ENCODE data around the gene ACMSD. TPM values are rescaled to one million over a fixed set of nuclear protein-coding genes. Genes with fewer than 3 reads are reported as not detected.

The ACMSD gene
- total RNA-seq, 2 experiments from 2014 or later = not detected

GRCh38 chr2:134869946-134870736 lies 31.7 kb downstream of the ACMSD start:
- H3K79me2 ChIP-seq (ENCODE audit: insufficient read depth, low read depth, low read length) = no peaks in the 10 kb centered on the region
- H3K27ac ChIP-seq (ENCODE audit: low read depth, low read length, poor library complexity, severe bottlenecking) = no peak overlapping the region
- no peaks in the 10 kb centered on the region for H3K9me2 ChIP-seq (ENCODE audit: insufficient read depth, low read length)
- no peak overlapping the region for H2AFZ ChIP-seq (ENCODE audit: low read length)
- intact Hi-C loops (cut with micrococcal nuclease; ENCODE audit: unreplicated experiment) = no loop called here
- H3K4me3 ChIP-seq (ENCODE audit: low read depth, low read length, poor library complexity, severe bottlenecking) = no peak overlapping the region
- H3K4me2 ChIP-seq (ENCODE audit: low read length) = no peak overlapping the region
- ChIA-PET POLR2A (no interaction called here), CTCF (ENCODE audit: unreplicated experiment) (no interaction called here)
- H3K36me3 ChIP-seq (ENCODE audit: insufficient read depth, low read length) = no peaks in the 10 kb centered on the region
- H3K4me1 ChIP-seq (ENCODE audit: insufficient read depth, low read length, poor library complexity, severe bottlenecking) = no peaks in the 10 kb centered on the region
- H3K9me3 ChIP-seq (ENCODE audit: low read length) = no peaks in the 10 kb centered on the region
- no TSS peak for BruUV-seq (replicated peaks)
- TF ChIP-seq CTCF (conservative IDR thresholded peaks at IDR 0.05; ENCODE audit: low read length) = no peak
- no peak for TF ChIP-seq EZH2phosphoT487 (IDR thresholded peaks at IDR 0.05; ENCODE audit: borderline replicate concordance, low read depth, low read length)
- no peaks in the 10 kb centered on the region for H4K20me1 ChIP-seq (ENCODE audit: insufficient read depth, low read length)
- no peak for DNase-seq (ENCODE audit: low spot score)

- ChIA-PET POLR2A (no interaction called here), CTCF (ENCODE audit: unreplicated experiment) (no interaction called here)
- DNase-seq (ENCODE audit: low spot score) = no peak
- Histone ChIP-seq H4K20me1 (ENCODE audit: insufficient read depth, low read length) (no peaks in the 10 kb centered on the region), H3K4me3 (ENCODE audit: low read depth, low read length, poor library complexity, severe bottlenecking) (no peak overlapping the region), H3K36me3 (ENCODE audit: insufficient read depth, low read length) (no peaks in the 10 kb centered on the region), H3K9me2 (ENCODE audit: insufficient read depth, low read length) (no peaks in the 10 kb centered on the region), H3K9me3 (ENCODE audit: low read length) (no peaks in the 10 kb centered on the region), H3K79me2 (ENCODE audit: insufficient read depth, low read depth, low read length) (no peaks in the 10 kb centered on the region), H3K4me1 (ENCODE audit: insufficient read depth, low read length, poor library complexity, severe bottlenecking) (no peaks in the 10 kb centered on the region), H2AFZ (ENCODE audit: low read length) (no peak overlapping the region), H3K27ac (ENCODE audit: low read depth, low read length, poor library complexity, severe bottlenecking) (no peak overlapping the region), H3K4me2 (ENCODE audit: low read length) (no peak overlapping the region)
- intact Hi-C loops (cut with micrococcal nuclease; ENCODE audit: unreplicated experiment) = no loop called here
- TF ChIP-seq CTCF (conservative IDR thresholded peaks at IDR 0.05; ENCODE audit: low read length) = no peak
- no peak for TF ChIP-seq EZH2phosphoT487 (IDR thresholded peaks at IDR 0.05; ENCODE audit: borderline replicate concordance, low read depth, low read length)
- no TSS peak for BruUV-seq (replicated peaks)
Measured at GRCh38 chr2:134873152-134873551, 34.7 kb downstream of the ACMSD start.

GRCh38 chr2:134875309-134875708 lies 36.9 kb downstream of the ACMSD start:
- BruUV-seq (replicated peaks) = no TSS peak

More at GRCh38 chr2:134875309-134875708, 36.9 kb downstream of the ACMSD start:
- intact Hi-C loops (cut with micrococcal nuclease; ENCODE audit: unreplicated experiment) = no loop called here
- Histone ChIP-seq H3K4me3 (ENCODE audit: low read depth, low read length, poor library complexity, severe bottlenecking) (no peak overlapping the region), H3K79me2 (ENCODE audit: insufficient read depth, low read depth, low read length) (no peaks in the 10 kb centered on the region), H2AFZ (ENCODE audit: low read length) (no peak overlapping the region), H3K27ac (ENCODE audit: low read depth, low read length, poor library complexity, severe bottlenecking) (no peak overlapping the region), H3K4me2 (ENCODE audit: low read length) (no peak overlapping the region), H3K4me1 (ENCODE audit: insufficient read depth, low read length, poor library complexity, severe bottlenecking) (no peaks in the 10 kb centered on the region), H3K9me2 (ENCODE audit: insufficient read depth, low read length) (no peaks in the 10 kb centered on the region), H3K36me3 (ENCODE audit: insufficient read depth, low read length) (no peaks in the 10 kb centered on the region), H3K9me3 (ENCODE audit: low read length) (no peaks in the 10 kb centered on the region), H4K20me1 (ENCODE audit: insufficient read depth, low read length) (no peaks in the 10 kb centered on the region)
- POLR2A ChIA-PET = interaction anchor here (1.1 to 1.6 kb wide), 2 partner anchors 30 to 283 kb away, joined by 3 read pairs; no protein-coding TSS in a partner anchor
- TF ChIP-seq CTCF (conservative IDR thresholded peaks at IDR 0.05; ENCODE audit: low read length) (no peak), EZH2phosphoT487 (IDR thresholded peaks at IDR 0.05; ENCODE audit: borderline replicate concordance, low read depth, low read length) (no peak)
- DNase-seq (ENCODE audit: low spot score) = no peak
- CTCF ChIA-PET (ENCODE audit: unreplicated experiment) = no interaction called here

Measured in OCI-LY7 (cell line).